ENCODE measurements around the gene AQP6.

The AQP6 gene

GRCh38 chr12:49972641-49973360 is at the start of gene AQP6:
Gene AQP6 (plus strand): TSS chr12:49972947. CDS start chr12:49973174, 227 bp downstream.
- DNase-seq (ENCODE audit: low read depth in 2 of 2): no peak

- no peak for DNase-seq (ENCODE audit: low read depth in 2 of 2)
Observed at GRCh38 chr12:49923035-49923644, 49.6 kb upstream of the AQP6 start.

DNA sequence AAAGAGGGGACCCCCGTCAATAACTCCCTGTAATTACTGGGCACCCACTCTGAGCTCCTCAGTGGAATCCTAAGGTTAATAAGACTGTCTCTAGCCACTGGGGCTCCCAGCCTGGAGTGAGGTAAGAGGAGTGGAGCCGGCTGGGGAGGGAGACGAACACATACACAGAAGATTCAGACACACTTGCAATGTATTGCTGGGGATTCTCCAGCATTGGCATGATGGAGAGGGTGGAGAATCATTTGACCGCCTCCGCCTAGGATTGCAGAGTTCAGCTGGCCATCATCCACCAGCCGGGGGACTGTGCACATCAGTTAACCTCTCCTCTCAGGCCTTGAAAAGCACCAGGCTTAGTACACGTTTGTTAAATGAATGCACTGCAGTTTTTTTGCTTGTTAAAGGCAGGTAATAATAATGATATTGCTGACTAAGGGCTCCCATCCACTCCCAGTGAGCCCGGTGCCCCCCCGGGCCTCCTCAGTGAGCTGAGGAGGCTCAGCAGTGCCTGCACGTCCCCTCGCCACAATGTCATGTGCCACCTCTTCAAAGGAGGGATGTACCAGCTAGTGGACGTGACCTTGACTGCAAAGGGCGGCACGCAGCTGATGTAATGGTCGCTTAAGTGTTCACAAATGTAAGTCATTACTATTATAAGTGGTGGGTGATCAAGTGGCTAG is 48.7 kb upstream of the AQP6 start:
- no peak for DNase-seq (ENCODE audit: low read depth in 2 of 2)

- DNase-seq (ENCODE audit: low read depth in 2 of 2): no peak
Observed at GRCh38 chr12:49924628-49925246, 48.0 kb upstream of the AQP6 start.

DNA sequence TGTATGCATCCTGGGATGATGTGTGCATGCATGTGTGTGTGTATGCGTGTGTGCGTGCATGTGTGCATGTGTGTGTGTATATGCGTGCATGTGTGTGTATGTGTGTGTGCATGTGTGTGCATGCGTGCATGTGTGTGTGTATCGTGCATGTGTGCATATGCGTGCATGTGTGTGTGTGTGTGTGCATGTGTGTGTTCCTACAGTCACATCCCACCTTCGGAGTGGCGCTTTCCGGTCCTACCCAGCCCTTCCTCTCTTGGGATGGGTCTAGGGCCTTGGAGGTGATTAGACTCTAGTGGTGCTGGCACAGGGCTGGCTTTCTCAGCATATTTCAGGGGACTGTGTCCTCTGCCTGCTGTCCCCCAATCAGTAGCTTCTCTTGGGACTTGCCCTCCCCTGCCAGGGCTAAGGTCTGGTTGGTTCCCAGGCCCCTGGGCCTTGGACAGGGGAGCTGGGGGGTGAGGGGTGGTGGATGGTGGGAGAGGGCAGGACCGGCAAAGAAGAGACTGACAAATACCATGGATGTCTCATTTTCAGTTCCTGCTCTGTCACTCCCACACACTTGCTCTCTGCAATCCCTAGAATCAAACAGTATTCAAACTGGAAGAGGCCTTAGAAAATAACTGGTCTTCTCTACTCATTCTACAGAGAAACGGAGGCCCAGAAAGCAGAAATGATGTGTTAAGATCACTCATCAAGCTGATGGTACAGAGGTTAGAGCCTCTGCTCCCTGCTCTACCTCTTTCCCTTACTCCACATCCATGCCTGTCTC is 47.1 kb upstream of the AQP6 start:
- no peak for DNase-seq (ENCODE audit: low read depth in 2 of 2)

DNA sequence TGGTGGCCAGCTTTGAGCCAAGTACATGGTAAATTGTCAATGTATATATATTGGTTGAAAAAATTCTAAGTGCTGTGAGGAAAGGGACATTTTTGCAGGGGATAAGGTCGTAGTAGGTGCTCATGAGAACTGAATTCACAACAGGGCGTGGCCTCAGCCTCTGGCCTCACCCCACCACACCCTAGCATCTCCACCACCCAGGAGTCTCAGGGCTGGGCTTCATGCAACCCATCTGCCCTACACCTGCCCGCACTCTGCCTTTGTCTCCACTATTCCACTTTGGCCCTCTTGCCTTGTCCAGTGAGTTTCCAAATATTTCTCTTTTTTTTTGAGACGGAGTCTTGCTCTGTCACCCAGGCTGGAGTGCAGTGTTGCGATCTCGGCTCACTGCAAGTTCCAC is 44.3 kb upstream of the AQP6 start:
- no peak for DNase-seq (ENCODE audit: low read depth in 2 of 2)

DNA sequence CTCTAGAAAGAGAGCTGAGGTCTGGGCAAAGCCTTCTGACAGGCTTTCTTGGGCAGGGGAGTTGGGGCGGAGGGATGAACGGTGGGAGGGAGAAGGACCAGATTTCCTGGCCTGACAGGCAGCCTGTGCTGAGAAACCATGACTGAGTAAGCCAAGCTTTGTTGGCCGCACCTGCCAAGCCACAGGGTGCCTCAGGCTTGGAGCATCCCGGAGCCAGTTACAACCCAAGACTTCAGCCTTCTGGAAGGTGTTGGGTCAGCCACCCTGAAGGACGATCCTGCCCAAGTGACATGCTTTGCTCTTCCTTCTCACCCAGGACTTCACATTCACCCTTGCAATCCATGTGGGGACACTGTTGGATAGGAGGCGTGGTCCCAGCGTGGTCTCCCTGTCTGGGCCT is 43.2 kb upstream of the AQP6 start:
- no peak for DNase-seq (ENCODE audit: low read depth in 2 of 2)

DNA sequence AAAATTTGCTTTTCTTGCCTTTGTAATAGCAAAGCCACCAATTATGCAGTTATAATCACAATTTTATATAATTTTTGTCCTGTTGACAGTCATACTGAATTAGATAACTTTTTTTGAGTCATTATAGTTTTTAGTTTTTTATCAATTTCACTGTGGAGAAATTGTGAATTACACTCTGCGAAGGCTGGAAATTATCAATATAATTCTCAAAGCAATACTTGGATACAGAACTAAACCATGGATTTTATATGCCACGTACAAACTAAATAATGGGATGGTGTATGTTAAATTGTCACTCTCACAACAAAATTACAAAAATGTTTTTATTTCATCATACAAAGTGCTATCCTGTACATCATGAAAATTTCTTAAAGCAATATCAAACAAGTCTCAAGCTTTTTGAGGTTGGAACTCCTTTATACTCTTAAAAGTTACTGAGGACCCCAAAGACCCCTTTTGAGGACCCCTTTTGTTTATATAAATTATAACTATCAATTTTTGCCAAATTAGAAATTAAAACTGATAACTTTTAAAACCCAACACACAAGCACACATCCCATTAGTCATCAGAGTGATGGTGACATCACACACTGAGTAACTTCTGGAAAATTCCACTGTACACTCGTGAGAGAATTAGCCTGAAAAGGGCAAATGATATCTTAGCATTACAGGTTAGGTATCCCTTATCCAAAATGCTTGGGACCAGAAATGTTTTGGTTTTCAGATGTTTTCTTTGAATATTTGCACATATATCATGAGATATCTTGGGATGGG is 42.0 kb upstream of the AQP6 start:
- DNase-seq (ENCODE audit: low read depth in 2 of 2): no peak

DNA sequence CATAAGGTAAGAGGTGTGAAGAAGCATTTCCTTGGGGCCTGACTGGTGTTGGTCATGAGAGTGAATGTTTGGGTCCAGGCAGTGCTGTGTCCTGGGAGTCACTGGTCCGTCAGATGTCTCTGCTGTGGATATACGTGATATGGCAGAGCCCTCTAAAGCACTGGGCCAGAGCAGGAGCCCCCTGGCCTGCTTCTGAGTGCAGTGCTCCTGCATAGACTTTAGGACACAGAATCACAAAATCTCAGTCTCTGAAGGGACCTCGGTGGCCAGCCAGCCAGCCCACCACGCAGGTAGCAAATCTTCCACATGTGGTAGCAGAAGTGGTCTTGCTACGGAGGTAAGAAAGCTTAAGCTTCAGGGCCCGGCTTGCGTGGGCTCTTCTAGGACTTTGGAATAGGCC is 40.7 kb upstream of the AQP6 start:
- DNase-seq (ENCODE audit: low read depth in 2 of 2): no peak

DNA sequence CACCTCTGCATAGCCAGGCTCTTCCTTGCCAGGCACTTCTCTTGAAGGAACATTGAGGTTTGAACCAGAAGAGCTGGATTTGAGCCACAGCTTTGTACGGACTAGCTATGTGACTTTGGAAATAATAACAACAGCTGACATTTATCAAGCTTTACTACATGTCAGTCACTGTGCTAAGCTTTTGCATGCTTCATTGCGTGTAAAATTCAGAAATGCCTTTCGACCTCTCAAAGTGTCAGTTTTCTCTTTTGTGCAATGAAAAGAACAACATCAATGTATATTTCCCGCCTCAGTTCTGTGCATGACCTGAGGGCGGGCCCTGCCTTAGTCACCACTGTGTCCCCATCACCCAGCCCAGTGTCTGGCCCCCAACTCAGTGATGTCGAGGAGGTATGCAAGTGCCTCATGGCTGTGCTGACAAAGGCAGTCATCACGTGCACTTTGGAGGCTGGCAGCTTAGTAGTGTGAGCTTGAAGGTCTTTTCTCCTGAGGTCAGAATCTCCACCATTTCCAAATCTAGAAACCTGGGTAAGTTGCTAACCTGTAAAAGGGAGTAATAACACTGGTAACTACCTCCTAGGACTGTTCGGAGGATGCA is 40.1 kb upstream of the AQP6 start:
- DNase-seq (ENCODE audit: low read depth in 2 of 2): no peak

GRCh38 chr12:49933796-49934195 is 39.0 kb upstream of the AQP6 start:
- no peak for DNase-seq (ENCODE audit: low read depth in 2 of 2)

- no peak for DNase-seq (ENCODE audit: low read depth in 2 of 2)
Observed at GRCh38 chr12:49934505-49934904, 38.2 kb upstream of the AQP6 start.

DNA sequence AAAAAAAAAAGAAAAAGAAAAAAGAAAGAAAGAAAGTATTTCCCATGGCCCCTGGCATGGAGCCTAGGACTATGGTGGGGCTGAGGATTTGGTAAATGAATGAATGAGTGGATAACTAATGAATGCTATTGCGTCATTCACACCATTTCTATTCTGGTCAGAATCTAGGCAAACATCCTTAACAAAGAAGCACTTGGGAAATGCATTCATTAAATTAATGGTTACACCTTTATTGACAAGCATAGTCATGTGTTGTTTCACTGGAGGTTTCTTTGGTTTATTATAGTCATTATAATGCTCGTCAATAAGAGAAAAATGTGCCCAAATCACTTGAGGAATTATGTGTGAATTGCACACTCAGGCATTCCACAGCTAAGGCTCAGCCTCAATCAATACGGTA is 35.8 kb upstream of the AQP6 start:
- DNase-seq (ENCODE audit: low read depth in 2 of 2): no peak

- DNase-seq (ENCODE audit: low read depth in 2 of 2): no peak
Observed at GRCh38 chr12:49937639-49938300, 35.0 kb upstream of the AQP6 start.

GRCh38 chr12:49939307-49939706 is 33.4 kb upstream of the AQP6 start:
- no peak for DNase-seq (ENCODE audit: low read depth in 2 of 2)

DNA sequence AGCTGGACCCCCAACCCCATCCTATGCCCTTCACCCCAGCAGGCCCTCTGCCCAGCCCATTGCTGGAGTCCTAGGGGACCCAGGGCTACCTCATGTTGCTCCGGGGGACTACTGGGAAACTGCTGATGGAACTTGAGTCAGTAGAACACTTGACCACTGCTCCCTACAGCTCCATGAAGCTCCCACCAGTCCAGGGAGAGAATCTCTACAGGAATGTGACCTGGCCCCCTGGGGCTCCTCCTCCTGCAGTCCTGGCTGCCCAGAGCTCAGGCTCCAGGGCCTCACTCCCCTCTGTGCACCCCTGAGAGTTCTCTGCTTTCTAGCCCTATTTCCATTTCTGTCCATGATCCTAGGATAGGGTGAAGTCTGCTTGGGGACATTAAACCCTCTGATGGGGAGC is 33.0 kb upstream of the AQP6 start:
- DNase-seq (ENCODE audit: low read depth in 2 of 2): no peak

DNA sequence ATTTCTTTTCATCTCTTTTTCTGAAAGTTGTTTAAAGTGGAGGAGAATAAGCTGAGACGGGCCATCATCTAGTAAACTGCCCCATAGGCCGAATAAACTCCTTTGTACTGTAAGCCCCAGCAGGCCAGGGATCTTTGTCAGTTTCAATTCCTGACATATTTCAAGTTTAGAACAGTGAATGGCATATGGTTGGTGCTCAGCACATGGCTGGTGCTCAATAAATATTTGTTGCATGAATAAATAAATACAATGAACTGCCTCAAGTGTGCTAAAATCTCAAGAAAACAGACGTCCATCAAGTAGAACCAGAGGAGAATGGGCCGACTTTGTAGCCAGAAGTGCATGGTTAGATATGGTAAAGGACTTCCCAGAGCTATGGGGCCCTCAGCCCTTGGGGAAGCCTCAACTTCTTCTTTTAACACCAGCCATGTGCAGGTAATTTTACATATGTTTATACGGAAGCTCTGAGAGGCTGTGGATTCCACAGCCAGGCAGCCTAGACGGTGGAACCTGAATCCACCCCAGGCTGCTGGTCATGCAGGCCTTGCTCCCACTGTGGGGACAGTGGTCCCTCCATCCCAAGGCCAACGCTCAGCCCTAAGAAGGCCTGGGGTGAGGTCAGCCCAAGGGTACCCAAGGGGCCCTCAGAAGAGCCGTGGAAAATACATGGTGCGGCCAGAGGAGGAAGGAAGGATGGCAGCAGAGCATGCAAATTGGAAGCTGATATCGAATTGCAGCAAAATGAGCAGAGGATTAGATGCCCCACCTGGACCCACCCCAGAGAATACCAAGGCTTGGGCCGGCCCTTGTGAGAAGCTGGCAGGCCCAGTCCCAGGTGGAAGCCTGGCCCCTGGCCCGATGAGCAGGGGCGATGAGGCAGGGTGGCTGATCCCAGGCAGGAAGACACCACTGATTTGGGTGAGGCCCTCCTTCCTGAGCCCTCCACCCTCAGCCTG is 30.9 kb upstream of the AQP6 start:
- DNase-seq (ENCODE audit: low read depth in 2 of 2): no peak

GRCh38 chr12:49942512-49942893 is 30.2 kb upstream of the AQP6 start:
- DNase-seq (ENCODE audit: low read depth in 2 of 2): no peak
